NCI-H82 (cell line): ENCODE measurements around the gene SAXO2.
"Not testable (repeated sequence)": the region's sequence is repeated elsewhere in the genome, so short reads cannot be mapped to it uniquely, and the experiment has no call there.

Experiments
- DNase-seq: peaks from one replicate; lab custom pipeline; 2025; lab: John Stamatoyannopoulos, UW

The SAXO2 gene

GRCh38 chr15:82262422-82263026 lies at the start of gene SAXO2, which contains the start of gene EFL1:
Gene SAXO2, plus strand, starts transcription at chr15:82262818. Its CDS starts 62 bp downstream, at chr15:82262880.
Gene EFL1, minus strand, starts transcription at chr15:82262734. Its CDS starts 956 bp downstream, at chr15:82261778.
- peak; percentile 90 for DNase-seq

GRCh38 chr15:82216092-82216491 lies 46.5 kb upstream of the SAXO2 start:
- DNase-seq = not testable (repeated sequence)

- peak; percentile 30 for DNase-seq
Measured at GRCh38 chr15:82221535-82221934, 41.1 kb upstream of the SAXO2 start.

- DNase-seq = no peak
Measured at GRCh38 chr15:82228750-82229149, 33.9 kb upstream of the SAXO2 start.

- no peak for DNase-seq
Measured at GRCh38 chr15:82231233-82231632, 31.4 kb upstream of the SAXO2 start.

- DNase-seq = peak; percentile 2
Measured at GRCh38 chr15:82231842-82232241, 30.8 kb upstream of the SAXO2 start.

GRCh38 chr15:82237944-82238534 lies 24.6 kb upstream of the SAXO2 start:
- DNase-seq = not testable (repeated sequence)

GRCh38 chr15:82239685-82240391 lies 22.8 kb upstream of the SAXO2 start:
- no peak for DNase-seq

- DNase-seq = not testable (repeated sequence)
Measured at GRCh38 chr15:82241836-82242499, 20.6 kb upstream of the SAXO2 start.

GRCh38 chr15:82243644-82244043 lies 19.0 kb upstream of the SAXO2 start:
- not testable (repeated sequence) for DNase-seq

- DNase-seq = not testable (repeated sequence)
Measured at GRCh38 chr15:82245956-82246355, 16.7 kb upstream of the SAXO2 start.

GRCh38 chr15:82248261-82248660 lies 14.4 kb upstream of the SAXO2 start:
- DNase-seq = not testable (repeated sequence)

GRCh38 chr15:82261566-82262421 lies 824 bp upstream of the SAXO2 start:
- DNase-seq = peak; percentile 40

GRCh38 chr15:82263350-82263749 lies 732 bp downstream of the SAXO2 start:
- peak; percentile 25 for DNase-seq

GRCh38 chr15:82267137-82267536 lies 4.5 kb downstream of the SAXO2 start:
- not testable (repeated sequence) for DNase-seq

- not testable (repeated sequence) for DNase-seq
Measured at GRCh38 chr15:82268454-82268853, 5.8 kb downstream of the SAXO2 start.

- DNase-seq = no peak
Measured at GRCh38 chr15:82272154-82272553, 9.5 kb downstream of the SAXO2 start.

GRCh38 chr15:82275410-82275809 lies 12.8 kb downstream of the SAXO2 start:
- no peak for DNase-seq

- not testable (repeated sequence) for DNase-seq
Measured at GRCh38 chr15:82281276-82281675, 18.7 kb downstream of the SAXO2 start.

- DNase-seq = not testable (repeated sequence)
Measured at GRCh38 chr15:82282386-82282785, 19.8 kb downstream of the SAXO2 start.

GRCh38 chr15:82284381-82284780 lies 21.8 kb downstream of the SAXO2 start:
- not testable (repeated sequence) for DNase-seq
